ENCODE measurements around the gene DACH1. TPM values are rescaled to one million over a fixed set of nuclear protein-coding genes. Genes with fewer than 3 reads are reported as not detected.
A peak's percentile ranks its signal among the peaks of the same experiment; 100 is the strongest.

Gene DACH1
- total and polyA plus RNA-seq, 12 donors = 1.2 to 5.2 (median 2.6) TPM

- no peak overlapping the region for H3K27ac ChIP-seq
- H3K36me3 ChIP-seq = no peaks in the 10 kb centered on the region
- H3K9me3 ChIP-seq = no peaks in the 10 kb centered on the region
- ATAC-seq = no peak
- WGBS, 2 donors = 87 to 92% methylated on average over 3 of the region's 3 CpGs
- intact Hi-C loops (cut with DNase I) = no loop called here
- H3K4me3 ChIP-seq = no peak overlapping the region
- no peaks in the 10 kb centered on the region for H3K27me3 ChIP-seq
- H3K4me1 ChIP-seq = no peaks in the 10 kb centered on the region
- TF ChIP-seq CTCF (IDR thresholded peaks at IDR 0.05) = no peak
- DNase-seq = no peak
These were observed 385.5 kb downstream of the DACH1 start for GRCh38 chr13:71481501-71481900.

DNA sequence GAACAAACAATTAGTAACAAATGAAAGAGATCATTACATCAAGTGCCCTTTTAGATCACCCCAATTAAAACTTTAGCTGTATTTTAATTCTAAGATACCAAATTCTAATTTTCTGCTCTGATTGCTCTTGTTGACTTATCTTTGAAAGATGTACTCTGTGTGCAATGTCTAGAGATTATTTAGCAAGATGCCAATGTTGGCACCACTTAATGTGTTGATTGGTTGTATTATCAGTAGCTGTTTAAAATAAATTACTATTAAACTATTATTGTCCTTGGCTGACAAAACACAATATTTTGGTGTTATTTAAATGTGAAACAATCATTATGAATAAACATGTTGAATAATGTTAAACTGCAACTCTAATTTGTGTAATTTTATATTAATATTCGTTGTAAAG is 386.0 kb downstream of the DACH1 start:
- DNase-seq (no peak), ATAC-seq (no peak)
- H3K4me3 ChIP-seq = no peak overlapping the region
- H3K9me3 ChIP-seq = no peaks in the 10 kb centered on the region
- TF ChIP-seq CTCF (IDR thresholded peaks at IDR 0.05) = no peak
- intact Hi-C loops (cut with DNase I) = no loop called here
- 85 to 87% methylated on average over 1 of the region's 1 CpG for WGBS, 2 donors
- no peak overlapping the region for H3K27ac ChIP-seq
- no peaks in the 10 kb centered on the region for H3K27me3 ChIP-seq
- no peaks in the 10 kb centered on the region for H3K36me3 ChIP-seq
- no peaks in the 10 kb centered on the region for H3K4me1 ChIP-seq

DNA sequence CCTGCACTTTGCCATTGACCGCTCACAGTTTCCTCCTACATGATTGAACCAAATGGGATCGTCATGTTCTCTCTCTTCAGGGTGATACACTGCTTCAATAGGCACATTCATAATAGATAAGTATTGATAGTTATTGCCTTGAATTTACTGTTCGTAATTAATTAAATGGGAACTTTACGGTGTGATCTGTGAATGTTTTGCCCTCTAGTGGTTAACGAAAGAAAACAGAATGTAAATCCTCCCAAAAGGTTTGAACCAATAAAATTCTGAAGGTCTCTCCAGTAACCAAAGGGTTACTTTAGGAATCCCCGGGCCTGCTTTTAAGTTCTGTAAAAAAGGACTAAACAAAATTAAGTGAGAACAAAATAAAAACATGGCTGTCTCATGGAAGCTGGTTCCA is 389.3 kb downstream of the DACH1 start:
- ATAC-seq (no peak), DNase-seq (no peak)
- H3K4me3 ChIP-seq = no peak overlapping the region
- no peaks in the 10 kb centered on the region for H3K9me3 ChIP-seq
- no peak overlapping the region for H3K27ac ChIP-seq
- no peaks in the 10 kb centered on the region for H3K4me1 ChIP-seq
- 72 to 80% methylated on average over 6 of the region's 6 CpGs for WGBS, 2 donors
- H3K36me3 ChIP-seq = no peaks in the 10 kb centered on the region
- intact Hi-C loops (cut with DNase I) = no loop called here
- peak in 8 of 9 donors; percentile 5 to 43 (median 26) for TF ChIP-seq CTCF (IDR thresholded peaks at IDR 0.05)
- H3K27me3 ChIP-seq = no peaks in the 10 kb centered on the region

DNA sequence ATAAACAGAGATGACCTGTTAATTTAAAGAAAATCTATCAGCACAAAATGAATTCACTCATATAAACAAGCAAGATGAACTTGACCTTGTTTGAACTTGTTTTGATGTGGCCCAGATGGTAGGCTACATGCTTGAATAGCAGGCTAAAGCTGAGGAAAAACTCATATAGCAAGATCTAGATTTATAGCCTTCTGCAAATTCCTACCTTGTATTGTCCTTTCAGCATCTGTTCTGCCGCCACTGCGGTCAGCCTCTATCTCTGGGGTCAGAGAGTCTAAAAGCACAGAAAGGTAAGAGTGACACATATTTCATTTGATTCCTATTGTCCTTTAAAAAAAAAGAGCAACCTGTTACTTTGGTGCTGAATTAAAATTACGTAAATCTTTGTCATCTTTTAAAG is 392.1 kb downstream of the DACH1 start:
- no peaks in the 10 kb centered on the region for H3K4me1 ChIP-seq
- H3K27me3 ChIP-seq = no peaks in the 10 kb centered on the region
- intact Hi-C loops (cut with DNase I) = no loop called here
- no peaks in the 10 kb centered on the region for H3K36me3 ChIP-seq
- H3K9me3 ChIP-seq = no peaks in the 10 kb centered on the region
- no peak overlapping the region for H3K27ac ChIP-seq
- no peak for TF ChIP-seq CTCF (IDR thresholded peaks at IDR 0.05)
- H3K4me3 ChIP-seq = no peak overlapping the region
- WGBS, 2 donors = 92 to 95% methylated on average over 3 of the region's 3 CpGs
- ATAC-seq (no peak), DNase-seq (no peak)

Measured in heart right ventricle (tissue), 16 donors.